GM18502 (cell line): ENCODE measurements around the gene CKM.

Experiments
- ATAC-seq: cut with Tn5 transposase; IDR thresholded peaks from one replicate; pipeline ENCODE4 v1.9.1; 2021; ENCODE audit warnings: mild to moderate bottlenecking; ENCODE audit not compliant: unreplicated experiment, poor library complexity

Gene CKM

GRCh38 chr19:45322744-45323281 is at the start of gene CKM:
Gene CKM, minus strand, starts transcription at chr19:45322875. Its CDS starts 3,162 bp downstream, at chr19:45319713.
- no peak for ATAC-seq

DNA sequence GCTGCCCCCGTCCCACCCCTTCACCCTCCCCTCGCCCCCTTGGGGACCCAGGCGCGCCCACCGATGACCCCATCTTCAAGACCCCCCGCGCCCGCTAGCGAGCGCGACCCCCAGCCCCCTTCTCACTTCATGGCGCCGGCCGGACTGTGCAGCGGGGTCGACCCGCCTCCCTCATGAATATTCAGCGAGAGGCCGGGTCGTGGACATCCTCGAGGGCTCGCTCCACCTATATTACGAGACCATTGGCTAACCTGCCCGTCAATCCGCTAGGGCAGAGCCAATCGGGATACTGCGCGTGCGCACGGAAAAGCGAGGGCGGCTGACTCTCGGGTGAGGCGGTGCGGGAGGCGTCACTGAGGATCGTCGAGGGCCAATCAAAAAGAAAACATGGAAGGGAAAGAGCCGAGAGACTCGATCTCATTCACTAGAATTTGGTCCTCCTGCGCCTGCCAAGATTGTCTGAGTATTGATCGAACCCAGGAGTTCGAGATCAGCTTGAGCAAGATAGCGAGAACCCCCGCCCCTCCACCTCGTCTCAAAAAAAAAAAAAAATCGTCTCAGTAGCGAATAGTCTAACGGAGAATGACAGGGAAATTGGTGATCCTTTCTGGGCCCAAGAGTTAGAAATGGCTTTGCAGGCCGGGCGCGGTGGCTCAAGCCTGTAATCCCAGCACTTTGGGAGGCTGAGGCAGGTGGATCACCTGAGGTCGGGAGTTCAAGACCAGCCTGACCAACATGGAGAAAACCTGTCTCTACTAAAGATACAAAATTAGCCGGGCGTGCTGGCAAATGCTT is 47.9 kb upstream of the CKM start, which contains the start of gene ERCC2:
Gene ERCC2, minus strand, starts transcription at position 164 of the 795 bp plus-strand sequence. Its CDS starts 33 bp downstream, at position 131.
- ATAC-seq, result peak; percentile 94

GRCh38 chr19:45368737-45369340 is 46.2 kb upstream of the CKM start:
- no peak for ATAC-seq

DNA sequence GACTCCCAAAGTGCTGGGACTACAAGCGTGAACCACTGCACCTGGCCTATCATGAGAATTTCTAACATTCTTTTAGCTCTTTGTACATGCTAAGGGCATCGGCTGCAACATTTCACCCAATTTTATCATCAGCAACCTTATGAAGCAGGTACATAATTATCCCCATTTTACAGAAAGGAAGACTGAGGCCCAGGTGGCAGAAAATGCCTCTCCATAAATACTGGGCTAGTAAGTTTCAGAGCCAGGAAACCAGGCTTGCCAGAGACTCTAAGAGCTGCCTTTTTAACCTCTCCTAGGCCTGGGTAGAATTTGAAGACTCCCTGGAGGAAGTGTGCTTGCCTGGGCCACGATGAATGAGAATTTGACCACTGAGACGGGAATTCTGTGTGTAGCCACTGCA is 45.5 kb upstream of the CKM start:
- ATAC-seq, result no peak

- ATAC-seq, result no peak
These were observed 42.0 kb upstream of the CKM start for GRCh38 chr19:45364696-45365095.

DNA sequence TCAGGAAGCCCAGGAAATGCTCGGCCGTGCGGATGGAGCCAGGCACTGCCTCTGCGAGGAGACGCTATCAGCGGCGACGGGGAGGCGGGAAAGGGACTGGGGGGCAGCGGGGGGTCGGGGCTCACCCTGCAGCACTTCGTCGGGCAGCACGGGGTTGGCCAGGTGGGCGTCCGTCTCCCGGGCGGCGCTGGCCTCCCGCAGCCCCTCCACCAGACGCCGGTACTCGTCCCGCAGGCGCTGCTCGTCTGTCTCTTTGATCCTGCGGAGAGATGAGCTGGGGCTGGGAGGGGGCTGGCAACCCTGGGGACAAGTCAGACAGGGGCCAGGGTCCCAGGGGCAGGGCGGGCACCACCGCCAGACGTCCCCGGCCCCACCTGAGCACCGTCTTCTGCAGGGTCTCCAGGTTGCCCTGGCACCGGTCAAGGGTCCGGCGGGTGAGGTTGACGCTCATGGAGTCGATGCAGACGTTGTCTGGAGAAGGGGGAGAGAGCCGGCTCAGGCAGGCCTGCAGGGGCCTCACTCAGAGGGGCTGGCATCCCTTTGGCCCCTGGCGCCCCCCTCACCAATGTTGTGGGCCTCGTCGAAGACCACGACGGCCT is 41.3 kb upstream of the CKM start:
- no peak for ATAC-seq

GRCh38 chr19:45362291-45362690 is 39.6 kb upstream of the CKM start:
- no peak for ATAC-seq

- no peak for ATAC-seq
These were observed 38.9 kb upstream of the CKM start for GRCh38 chr19:45361608-45362007.

GRCh38 chr19:45358213-45358792 is 35.6 kb upstream of the CKM start:
- no peak for ATAC-seq

DNA sequence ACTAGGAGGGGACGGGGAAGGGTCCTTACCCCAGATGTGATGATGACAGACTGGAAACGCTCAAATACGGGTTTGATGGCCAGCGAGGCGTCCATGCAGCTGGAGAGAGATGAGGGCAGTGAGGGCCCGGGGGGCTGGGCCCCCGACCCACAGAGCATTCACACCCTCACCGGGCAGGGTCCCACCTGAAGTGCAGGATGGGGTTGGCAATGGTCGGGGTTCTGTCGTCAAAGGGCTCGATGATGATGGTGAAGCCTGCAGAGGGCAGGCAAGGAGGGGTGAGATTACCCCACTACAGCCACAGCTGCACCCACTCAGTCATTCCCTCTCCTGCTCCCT is 34.7 kb upstream of the CKM start:
- no peak for ATAC-seq

DNA sequence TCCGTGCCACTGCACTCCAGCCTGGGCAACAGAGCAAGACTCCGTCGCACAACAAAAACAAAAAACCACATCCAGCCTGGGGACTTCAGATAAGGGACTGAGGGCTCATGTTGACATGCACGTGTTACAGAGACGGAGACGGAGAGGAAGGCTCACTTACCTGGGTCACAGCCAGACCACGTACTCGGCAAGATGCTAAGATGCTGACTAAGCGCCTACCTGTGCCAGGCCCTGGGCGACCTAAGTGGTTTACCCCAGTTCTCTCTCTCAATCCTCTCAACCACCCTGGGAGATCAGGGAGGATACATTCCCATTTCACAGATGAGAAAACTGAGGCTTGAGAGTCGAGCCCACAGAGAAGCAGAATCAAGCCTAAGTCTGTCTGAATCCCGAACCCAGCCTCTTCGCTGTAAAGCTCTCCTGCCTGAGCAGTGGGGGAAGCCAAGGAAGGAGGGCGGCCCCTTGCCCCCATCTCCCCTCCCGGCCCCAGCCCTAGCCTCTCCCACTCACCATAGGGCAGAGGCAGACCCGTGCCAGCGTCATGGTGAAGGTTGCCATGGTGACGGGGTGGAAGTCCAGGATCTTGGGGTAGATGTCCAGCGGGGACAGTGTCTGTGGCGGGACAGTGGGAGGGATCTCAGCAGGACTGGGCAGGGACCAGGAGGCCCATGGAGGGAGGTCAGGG is 34.2 kb upstream of the CKM start:
- ATAC-seq, result no peak

- no peak for ATAC-seq
These were observed 33.2 kb upstream of the CKM start for GRCh38 chr19:45355910-45356309.

- ATAC-seq, result no peak
These were observed 32.7 kb upstream of the CKM start for GRCh38 chr19:45355402-45355801.

DNA sequence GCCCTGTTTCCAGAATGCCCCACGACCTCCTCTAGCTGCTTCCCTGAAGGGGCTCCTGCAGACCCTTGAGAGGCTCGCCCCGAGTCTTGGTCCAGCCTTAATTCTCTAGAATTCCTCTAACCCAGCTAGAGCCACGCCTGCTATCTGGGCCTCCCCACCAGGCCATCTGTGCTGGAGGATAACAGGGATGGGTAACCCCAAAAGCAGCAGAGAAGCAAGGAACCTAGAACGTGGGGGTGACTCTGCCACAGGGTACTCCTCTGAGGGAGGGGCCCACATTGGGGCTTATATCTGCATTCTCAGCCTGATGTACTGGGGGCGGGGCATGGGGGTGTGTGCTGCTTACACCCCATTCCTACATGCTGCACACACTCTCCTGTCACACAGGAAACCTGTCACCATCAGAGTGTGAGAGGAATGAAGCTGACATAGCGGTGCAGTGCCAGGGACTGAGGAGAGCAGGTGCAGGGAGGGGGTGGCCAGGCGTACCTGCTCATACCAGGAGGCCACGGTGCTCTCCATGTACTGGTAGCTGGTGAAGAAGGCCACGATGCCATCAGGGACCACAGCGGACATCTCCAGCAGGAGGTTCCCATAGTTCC is 31.7 kb upstream of the CKM start:
- no peak for ATAC-seq

DNA sequence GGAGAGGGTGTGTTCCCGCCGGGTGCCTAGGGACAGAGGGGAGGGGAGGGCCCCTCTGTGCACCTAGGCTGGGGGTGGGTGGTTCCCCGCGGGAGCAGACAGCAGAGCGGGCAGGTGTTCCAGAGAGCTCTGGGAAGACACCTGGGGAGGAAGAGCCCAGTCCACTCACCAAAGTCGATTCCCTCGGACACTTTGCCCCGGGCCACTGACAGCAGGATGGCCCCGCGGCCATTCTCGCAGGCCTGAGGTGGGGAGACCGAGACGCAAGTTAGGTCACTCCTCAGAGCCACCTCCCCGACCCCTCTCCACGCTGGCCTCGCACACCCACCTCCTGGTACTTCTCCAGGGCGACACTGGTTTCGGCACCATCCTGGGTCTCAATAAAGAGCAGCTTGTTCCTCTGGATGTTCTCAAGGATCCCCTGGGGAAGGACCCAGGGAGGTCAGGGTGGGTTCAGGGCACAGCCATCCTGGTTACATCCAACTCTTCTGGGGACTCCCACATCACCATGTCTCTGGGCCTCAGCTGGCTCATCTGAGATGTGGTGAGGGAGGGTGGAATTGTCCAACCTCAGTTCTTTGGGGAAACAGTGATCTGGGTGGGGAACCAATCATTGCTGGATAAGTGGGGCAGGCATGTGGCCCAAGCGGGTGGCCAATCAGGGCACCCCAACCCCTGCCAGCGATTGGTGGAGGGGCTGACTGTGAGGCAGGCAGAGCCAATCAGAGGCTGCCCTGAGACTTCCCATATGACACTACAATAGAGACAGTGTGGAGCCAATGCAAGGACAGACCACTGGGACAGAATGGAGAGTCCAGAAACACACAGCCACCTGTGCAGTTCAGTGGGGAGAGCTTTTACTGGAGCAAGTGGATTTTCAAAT is 30.5 kb upstream of the CKM start:
- no peak for ATAC-seq

- no peak for ATAC-seq
These were observed 29.8 kb upstream of the CKM start for GRCh38 chr19:45352471-45352870.

GRCh38 chr19:45352062-45352461 is 29.4 kb upstream of the CKM start:
- ATAC-seq, result no peak

DNA sequence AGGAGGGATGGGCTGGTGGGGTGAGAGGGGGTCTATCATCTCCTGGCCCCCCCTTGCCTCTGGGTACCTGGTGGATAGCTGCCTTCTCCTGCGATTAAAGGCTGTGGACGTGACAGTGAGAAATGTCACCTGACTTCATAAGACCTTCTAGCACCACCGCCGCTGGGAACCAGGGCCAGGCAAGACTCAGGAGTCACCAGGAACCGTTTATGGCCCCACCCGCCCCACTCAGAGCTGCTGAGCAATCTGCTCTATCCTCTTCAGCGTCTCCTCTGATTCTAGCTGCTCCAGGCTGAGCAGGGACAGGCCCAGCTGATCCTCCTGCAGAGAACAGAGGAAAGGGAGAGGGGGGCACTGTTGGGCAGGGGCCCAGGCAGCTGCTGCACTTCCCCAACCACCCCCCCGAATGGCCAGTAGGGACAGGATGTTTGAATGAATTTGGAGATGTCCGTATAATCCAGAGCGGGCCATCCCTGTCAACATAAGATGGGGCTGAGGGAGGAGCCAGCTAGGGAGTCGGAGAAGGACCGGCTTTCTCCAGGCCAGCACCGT is 28.8 kb upstream of the CKM start:
- no peak for ATAC-seq
